HG02884 (cell line): ENCODE measurements around the gene SLC2A9.
"Not testable (repeated sequence)": the region's sequence is repeated elsewhere in the genome, so short reads cannot be mapped to it uniquely, and the experiment has no call there.

Experiments
- ATAC-seq: cut with Tn5 transposase; IDR thresholded peaks from one replicate; pipeline ENCODE4 v1.9.1; 2021; ENCODE audit warnings: mild to moderate bottlenecking, moderate library complexity; ENCODE audit not compliant: unreplicated experiment

SLC2A9 gene

GRCh38 chr4:9847968-9848748 lies 173.1 kb downstream of the SLC2A9 start:
- no peak for ATAC-seq

GRCh38 chr4:9845791-9846493 lies 175.4 kb downstream of the SLC2A9 start:
- ATAC-seq: no peak

GRCh38 chr4:9841072-9841471 lies 180.2 kb downstream of the SLC2A9 start:
- no peak for ATAC-seq

- ATAC-seq: no peak
These were observed 185.9 kb downstream of the SLC2A9 start for GRCh38 chr4:9835430-9835829.

- ATAC-seq: no peak
These were observed 187.9 kb downstream of the SLC2A9 start for GRCh38 chr4:9833421-9833820.

GRCh38 chr4:9832640-9833039 lies 188.7 kb downstream of the SLC2A9 start:
- ATAC-seq: no peak

- no peak for ATAC-seq
These were observed 194.7 kb downstream of the SLC2A9 start for GRCh38 chr4:9826551-9826950.

GRCh38 chr4:9825049-9825448 lies 196.2 kb downstream of the SLC2A9 start:
- peak; percentile 57 for ATAC-seq

GRCh38 chr4:9820343-9820742 lies 201.0 kb downstream of the SLC2A9 start:
- no peak for ATAC-seq

- no peak for ATAC-seq
These were observed 205.0 kb downstream of the SLC2A9 start for GRCh38 chr4:9816285-9816684.

GRCh38 chr4:9812501-9813340 lies 208.6 kb downstream of the SLC2A9 start:
- ATAC-seq: peak; percentile 94

- no peak for ATAC-seq
These were observed 209.5 kb downstream of the SLC2A9 start for GRCh38 chr4:9811806-9812205.

GRCh38 chr4:9808077-9808476 lies 213.2 kb downstream of the SLC2A9 start:
- no peak for ATAC-seq

GRCh38 chr4:9804918-9805317 lies 216.4 kb downstream of the SLC2A9 start:
- no peak for ATAC-seq

- ATAC-seq: no peak
These were observed 220.4 kb downstream of the SLC2A9 start for GRCh38 chr4:9800848-9801247.

GRCh38 chr4:9796641-9797040 lies 224.7 kb downstream of the SLC2A9 start:
- not testable (repeated sequence) for ATAC-seq

GRCh38 chr4:9792381-9792780 lies 228.9 kb downstream of the SLC2A9 start:
- no peak for ATAC-seq

- not testable (repeated sequence) for ATAC-seq
These were observed 235.4 kb downstream of the SLC2A9 start for GRCh38 chr4:9785891-9786290.

GRCh38 chr4:9782136-9782436 lies 239.2 kb downstream of the SLC2A9 start:
- ATAC-seq: no peak

- ATAC-seq: no peak
These were observed 239.8 kb downstream of the SLC2A9 start, which contains the start of gene DRD5 for GRCh38 chr4:9781343-9782135. Gene DRD5 (plus strand): TSS chr4:9781634. CDS start chr4:9782030, 396 bp downstream.
